ENCODE results near the gene ZBTB48.
"Not testable (repeated sequence)": the region's sequence is repeated elsewhere in the genome, so short reads cannot be mapped to it uniquely, and the experiment has no call there.

ZBTB48 gene

GRCh38 chr1:6593810-6594209, 14.0 kb downstream of the ZBTB48 start:
- no peak for DNase-seq (ENCODE audit: low spot score)
- no peak for TF ChIP-seq CTCF (IDR thresholded peaks at IDR 0.05; ENCODE audit: extremely low read depth, missing control alignments)

- DNase-seq (ENCODE audit: low spot score): no peak
Measured at GRCh38 chr1:6594977-6595740, 15.4 kb downstream of the ZBTB48 start.

GRCh38 chr1:6596351-6596750, 16.6 kb downstream of the ZBTB48 start:
- no peak for DNase-seq (ENCODE audit: low spot score)
- TF ChIP-seq CTCF (IDR thresholded peaks at IDR 0.05; ENCODE audit: extremely low read depth, missing control alignments): no peak

More at GRCh38 chr1:6594977-6595740, 15.4 kb downstream of the ZBTB48 start:
- TF ChIP-seq CTCF (IDR thresholded peaks at IDR 0.05; ENCODE audit: extremely low read depth, missing control alignments): no peak

DNA sequence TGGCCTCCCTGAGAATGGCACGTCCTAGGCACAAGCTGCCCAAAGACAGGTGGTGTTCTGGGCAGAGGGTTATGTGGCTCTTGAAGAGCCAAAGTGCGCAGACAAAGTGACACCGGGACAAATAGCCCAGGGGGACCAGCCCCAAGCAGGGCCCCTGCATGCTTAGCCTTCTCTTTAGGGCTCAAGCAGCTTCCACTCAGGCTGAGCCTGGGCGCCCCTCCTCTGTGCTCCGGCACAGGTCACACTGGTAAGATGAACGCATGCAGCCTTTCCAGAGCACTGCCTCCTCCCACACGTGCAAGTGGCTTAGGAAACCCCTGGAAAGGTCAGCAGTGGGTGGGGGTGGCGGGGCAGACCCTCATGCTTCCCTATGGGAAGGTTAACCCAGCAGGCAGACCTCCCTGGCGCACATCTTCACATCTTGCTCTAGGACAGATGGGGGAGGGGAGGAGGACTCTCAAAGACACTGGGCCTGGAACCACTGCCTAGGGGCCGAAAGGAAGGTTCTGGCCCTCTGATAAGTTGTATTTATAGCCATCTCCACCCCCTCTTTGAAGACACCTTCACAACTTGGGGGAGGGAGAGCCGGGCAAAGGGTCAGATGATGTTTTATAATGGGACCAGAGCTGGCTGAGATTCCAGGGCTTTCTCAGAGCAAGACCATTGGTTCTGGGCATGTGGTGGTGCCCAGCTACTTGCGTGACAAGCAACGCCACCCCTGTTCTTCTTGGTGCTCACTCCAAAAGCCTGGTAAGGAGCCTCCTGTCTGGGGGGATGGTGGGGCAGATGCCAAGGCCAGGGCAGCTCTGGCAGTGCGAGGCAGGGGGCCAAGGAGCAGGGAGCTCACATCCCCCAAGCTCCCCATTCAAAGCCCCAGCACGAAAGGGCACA, 17.3 kb downstream of the ZBTB48 start:
- TF ChIP-seq CTCF (IDR thresholded peaks at IDR 0.05; ENCODE audit: extremely low read depth, missing control alignments): no peak

DNA sequence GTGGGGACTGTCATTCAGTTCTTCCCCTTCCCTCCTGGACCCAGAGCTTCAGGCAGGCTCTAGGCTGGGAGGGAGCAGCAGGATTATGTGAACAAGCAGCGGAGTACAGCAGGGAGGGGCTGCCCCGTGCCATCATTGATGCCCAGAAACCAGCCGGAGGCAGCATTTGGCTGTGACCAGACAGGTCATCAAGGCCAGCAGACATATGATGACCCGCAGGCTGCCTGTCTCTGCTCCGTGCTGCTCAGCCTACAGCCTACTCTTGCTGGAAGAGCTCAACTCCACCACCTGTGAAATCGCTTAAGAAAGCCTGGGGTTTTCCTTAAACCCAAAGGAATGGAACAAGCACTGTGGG, 18.0 kb downstream of the ZBTB48 start:
- DNase-seq (ENCODE audit: low spot score): no peak
- TF ChIP-seq CTCF (IDR thresholded peaks at IDR 0.05; ENCODE audit: extremely low read depth, missing control alignments): no peak

More for the DNA sequence above, 17.3 kb downstream of the ZBTB48 start:
- DNase-seq (ENCODE audit: low spot score): no peak

- no peak for DNase-seq (ENCODE audit: low spot score)
- TF ChIP-seq CTCF (IDR thresholded peaks at IDR 0.05; ENCODE audit: extremely low read depth, missing control alignments): no peak
Measured at GRCh38 chr1:6599141-6599975, 19.6 kb downstream of the ZBTB48 start.

GRCh38 chr1:6599991-6600390, 20.2 kb downstream of the ZBTB48 start:
- not testable (repeated sequence) for DNase-seq (ENCODE audit: low spot score)

Measured in GM20000 (cell line).